Measurements from ENCODE around the gene LEMD2.

The LEMD2 gene

GRCh38 chr6:33764036-33764435, 24.9 kb downstream of the LEMD2 start:
- in situ Hi-C loops (cut with MboI; ENCODE audit: low sequenced_read_pairs, unreplicated experiment): loop anchor here (10.0 kb wide), 1 partner anchor 381 kb away; the partner anchor contains the start of gene GRM4
- no peak for DNase-seq (ENCODE audit: low spot score)
- no peak for TF ChIP-seq CTCF (IDR thresholded peaks at IDR 0.05; ENCODE audit: borderline replicate concordance, control extremely low read depth, extremely low read depth, insufficient read depth, missing control alignments)

DNA sequence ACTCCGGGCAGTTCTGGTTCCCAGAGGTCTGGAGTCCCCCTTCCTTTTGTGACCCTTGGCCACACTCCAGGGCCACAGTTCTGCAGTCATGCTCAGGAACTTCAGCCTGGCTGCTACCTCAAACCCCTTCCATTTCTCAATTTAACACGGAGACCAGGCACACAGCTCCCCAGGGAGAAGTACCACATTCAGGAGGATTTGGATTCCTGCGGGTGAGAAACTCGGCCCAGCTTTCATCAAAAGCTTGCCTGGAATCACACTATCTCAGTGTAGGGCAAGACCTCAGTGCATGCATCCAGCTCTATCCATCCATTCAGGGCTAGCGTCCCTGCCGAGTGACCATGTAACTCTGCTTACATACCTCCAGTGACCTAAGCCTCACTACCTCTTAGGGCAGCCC, 25.4 kb downstream of the LEMD2 start:
- DNase-seq (ENCODE audit: low spot score): no peak
- in situ Hi-C loops (cut with MboI; ENCODE audit: low sequenced_read_pairs, unreplicated experiment): loop anchor here (10.0 kb wide), 1 partner anchor 381 kb away; the partner anchor contains the start of gene GRM4
- TF ChIP-seq CTCF (IDR thresholded peaks at IDR 0.05; ENCODE audit: borderline replicate concordance, control extremely low read depth, extremely low read depth, insufficient read depth, missing control alignments): no peak

GRCh38 chr6:33762713-33763112, 26.2 kb downstream of the LEMD2 start:
- in situ Hi-C loops (cut with MboI; ENCODE audit: low sequenced_read_pairs, unreplicated experiment): loop anchor here (10.0 kb wide), 1 partner anchor 382 kb away; the partner anchor contains the start of gene GRM4
- no peak for DNase-seq (ENCODE audit: low spot score)
- TF ChIP-seq CTCF (IDR thresholded peaks at IDR 0.05; ENCODE audit: borderline replicate concordance, control extremely low read depth, extremely low read depth, insufficient read depth, missing control alignments): no peak

- in situ Hi-C loops (cut with MboI; ENCODE audit: low sequenced_read_pairs, unreplicated experiment): loop anchor here (10.0 kb wide), 1 partner anchor 383 kb away; the partner anchor contains the start of gene GRM4
- peak; percentile 74 for DNase-seq (ENCODE audit: low spot score)
- TF ChIP-seq CTCF (IDR thresholded peaks at IDR 0.05; ENCODE audit: borderline replicate concordance, control extremely low read depth, extremely low read depth, insufficient read depth, missing control alignments): peak; percentile 62
Measured at GRCh38 chr6:33761922-33762629, 26.9 kb downstream of the LEMD2 start.

DNA sequence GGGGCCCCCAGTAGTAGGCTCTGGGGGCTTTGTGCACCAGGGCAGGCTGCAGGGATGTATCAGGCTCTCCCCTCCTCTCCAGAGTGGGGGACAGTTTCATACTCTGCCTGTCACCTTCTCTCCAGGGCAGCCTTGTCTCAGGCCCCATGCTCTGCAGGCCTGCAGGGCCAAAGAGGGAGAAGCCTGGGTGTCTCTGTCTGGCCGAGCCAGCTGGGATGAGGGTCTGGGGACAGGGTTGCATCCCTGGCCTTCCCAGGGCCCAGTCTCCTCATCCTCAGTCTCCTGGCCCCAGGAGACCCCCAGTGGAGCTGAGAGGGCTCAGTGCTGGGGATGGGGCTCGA, 27.4 kb downstream of the LEMD2 start:
- no peak for TF ChIP-seq CTCF (IDR thresholded peaks at IDR 0.05; ENCODE audit: borderline replicate concordance, control extremely low read depth, extremely low read depth, insufficient read depth, missing control alignments)
- in situ Hi-C loops (cut with MboI; ENCODE audit: low sequenced_read_pairs, unreplicated experiment): loop anchor here (10.0 kb wide), 1 partner anchor 383 kb away; the partner anchor contains the start of gene GRM4
- no peak for DNase-seq (ENCODE audit: low spot score)

- no peak for DNase-seq (ENCODE audit: low spot score)
- in situ Hi-C loops (cut with MboI; ENCODE audit: low sequenced_read_pairs, unreplicated experiment): loop anchor here (10.0 kb wide), 1 partner anchor 385 kb away; the partner anchor contains the start of gene GRM4
- no peak for TF ChIP-seq CTCF (IDR thresholded peaks at IDR 0.05; ENCODE audit: borderline replicate concordance, control extremely low read depth, extremely low read depth, insufficient read depth, missing control alignments)
Measured at GRCh38 chr6:33759887-33760629, 28.9 kb downstream of the LEMD2 start.

All from GM13976 (cell line).